Measurements from ENCODE around the gene CELF3.

GRCh38 chr1:151720125-151720524 is 3.5 kb upstream of the CELF3 start:
- TF ChIP-seq CTCF (IDR thresholded peaks at IDR 0.05) (no peak), EP300 (IDR thresholded peaks at IDR 0.05; ENCODE audit: low read depth) (no peak), POLR2AphosphoS5 (IDR thresholded peaks at IDR 0.05) (no peak)

Measured in transverse colon (tissue), 4 donors.